D341Med (cell line): ENCODE data around the gene C3orf70.

Source experiments
- DNase-seq: peaks from one replicate; pipeline ENCODE4 v3.0.0; 2012; ENCODE audit warnings: low spot score

C3orf70 gene, protein sequence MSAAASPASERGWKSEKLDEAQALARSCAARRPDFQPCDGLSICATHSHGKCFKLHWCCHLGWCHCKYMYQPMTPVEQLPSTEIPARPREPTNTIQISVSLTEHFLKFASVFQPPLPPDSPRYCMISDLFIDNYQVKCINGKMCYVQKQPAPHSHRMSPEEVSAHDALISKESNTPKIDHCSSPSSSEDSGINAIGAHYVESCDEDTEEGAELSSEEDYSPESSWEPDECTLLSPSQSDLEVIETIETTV

DNA sequence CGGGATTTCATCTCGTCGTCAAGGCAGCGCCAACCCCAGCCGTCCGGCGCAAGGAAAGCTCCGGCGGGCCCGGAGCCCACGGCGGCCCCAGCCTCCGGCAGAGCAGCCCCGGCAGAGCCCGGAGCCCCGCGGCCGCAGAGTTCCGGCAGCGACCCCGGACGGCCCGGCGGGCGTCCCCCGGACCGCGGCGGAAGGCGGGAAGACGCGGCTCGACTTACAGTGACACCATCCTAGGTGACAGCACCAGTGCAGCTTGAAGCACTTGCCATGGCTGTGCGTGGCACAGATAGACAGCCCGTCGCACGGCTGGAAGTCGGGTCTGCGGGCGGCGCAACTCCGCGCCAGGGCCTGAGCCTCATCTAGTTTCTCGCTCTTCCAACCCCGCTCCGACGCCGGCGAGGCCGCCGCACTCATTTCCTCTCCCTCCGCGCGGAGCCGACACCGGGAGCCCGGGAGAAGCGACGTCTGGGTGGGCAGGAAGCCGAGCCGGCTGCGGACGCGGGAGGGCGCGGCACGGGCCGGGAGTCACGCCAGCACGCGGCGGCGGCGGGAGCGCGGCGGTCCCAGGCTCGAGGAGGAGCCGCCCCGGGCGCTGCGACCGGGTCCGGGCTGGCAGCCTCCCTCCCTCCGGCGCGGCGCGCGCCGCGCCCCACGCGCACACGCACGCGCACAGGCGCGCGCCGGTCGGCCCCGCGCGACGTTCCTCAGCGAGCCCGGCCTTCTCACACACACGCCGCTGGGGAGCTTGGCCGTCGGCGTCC is at the start of gene C3orf70:
C3orf70 (minus strand) TSS at position 651 of the 761 bp plus-strand sequence; CDS start at position 414, 237 bp downstream.
- peak; percentile 92 for DNase-seq

DNA sequence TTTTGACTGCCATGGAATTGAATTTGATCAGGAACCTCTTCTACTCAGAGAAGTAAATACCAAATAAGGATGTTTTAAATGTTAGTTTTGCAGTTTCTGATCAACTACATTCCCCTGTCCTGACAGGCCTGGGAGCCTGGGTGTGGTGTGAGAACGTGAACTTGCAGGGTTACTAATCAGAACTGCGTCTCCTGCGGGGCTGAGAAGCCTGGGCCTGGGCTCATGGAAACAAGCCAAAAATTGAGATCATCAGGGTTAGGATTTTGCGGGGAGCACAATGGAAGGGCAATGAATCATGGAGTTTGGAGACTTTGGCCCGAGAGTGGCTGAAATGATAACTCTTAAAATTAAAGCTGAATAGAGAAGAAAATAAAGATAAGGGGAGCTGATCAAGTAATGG is 47.8 kb upstream of the C3orf70 start:
- DNase-seq: no peak

DNA sequence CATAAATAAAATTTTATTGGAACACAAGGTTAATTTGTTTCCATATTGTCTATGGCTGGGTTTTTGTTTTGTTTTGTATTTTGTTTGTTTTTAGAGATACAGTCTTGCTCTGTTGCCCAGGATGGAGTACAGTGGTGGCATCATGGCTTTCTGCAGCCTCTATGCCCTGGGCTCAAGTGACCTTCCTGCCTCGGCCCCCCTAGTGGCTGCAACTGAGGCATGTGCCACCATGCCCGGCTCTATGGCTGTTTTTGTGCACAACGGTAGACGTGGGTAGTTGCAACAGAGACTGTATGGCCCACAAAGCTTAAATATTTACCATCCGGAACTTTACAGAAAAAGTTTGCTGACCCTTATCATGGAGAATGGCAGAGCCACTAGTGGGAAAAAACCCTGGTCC is 46.8 kb upstream of the C3orf70 start:
- no peak for DNase-seq

DNA sequence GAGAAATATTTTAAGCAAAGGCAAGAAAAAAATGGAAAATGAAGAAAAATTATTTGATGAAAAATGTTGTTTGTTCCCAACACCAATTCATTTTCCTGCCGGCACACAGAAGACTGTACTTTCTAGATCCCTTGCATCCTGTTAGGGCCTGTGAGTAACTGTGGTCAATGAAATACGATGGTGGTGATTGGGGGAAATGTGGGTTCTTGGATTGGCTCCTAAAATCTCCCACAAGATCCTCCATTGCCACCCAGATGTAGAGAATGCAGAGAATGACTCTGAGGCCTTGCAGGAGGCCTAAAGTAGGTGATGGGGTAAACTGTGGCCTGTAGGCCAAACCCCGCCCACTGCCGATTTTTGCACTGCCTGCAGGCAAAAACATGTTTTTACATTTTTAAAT is 46.3 kb upstream of the C3orf70 start:
- DNase-seq: no peak

DNA sequence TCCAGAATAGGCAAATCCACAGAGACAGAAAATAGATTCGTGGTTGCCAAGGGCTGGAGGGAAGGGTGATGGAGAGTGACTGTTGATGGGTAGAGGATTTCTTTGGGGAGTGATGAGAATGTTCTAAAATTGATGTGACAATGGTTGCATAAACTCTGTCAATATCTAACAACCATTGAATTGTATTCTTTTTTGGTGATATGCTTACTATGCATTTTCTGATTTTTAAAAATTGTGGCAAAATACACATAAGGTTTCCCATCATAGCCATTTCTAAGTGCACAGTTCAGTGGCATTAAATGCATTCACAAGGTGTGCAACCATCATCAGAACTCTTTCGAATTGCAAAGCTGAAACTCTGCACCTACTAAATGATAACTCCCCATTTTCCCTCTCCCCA is 44.2 kb upstream of the C3orf70 start:
- no peak for DNase-seq

DNA sequence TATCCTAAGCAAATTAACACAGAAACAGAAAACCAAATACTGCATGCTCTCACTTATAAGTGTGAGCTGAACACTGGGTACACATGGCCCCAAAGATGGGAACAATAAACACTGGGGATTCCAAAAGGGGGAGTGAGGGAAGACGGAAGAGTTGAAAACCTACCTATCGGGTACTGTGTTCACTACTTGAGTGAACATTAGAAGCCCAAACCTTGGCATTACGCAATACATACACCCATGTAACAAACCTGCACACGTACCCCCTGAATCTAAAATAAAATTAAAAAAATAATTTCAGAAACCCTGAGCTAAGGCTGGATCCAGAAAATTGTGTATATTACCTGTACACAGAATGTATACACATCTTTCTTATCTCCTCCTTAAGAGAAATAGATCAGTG is 42.8 kb upstream of the C3orf70 start:
- DNase-seq: no peak

DNA sequence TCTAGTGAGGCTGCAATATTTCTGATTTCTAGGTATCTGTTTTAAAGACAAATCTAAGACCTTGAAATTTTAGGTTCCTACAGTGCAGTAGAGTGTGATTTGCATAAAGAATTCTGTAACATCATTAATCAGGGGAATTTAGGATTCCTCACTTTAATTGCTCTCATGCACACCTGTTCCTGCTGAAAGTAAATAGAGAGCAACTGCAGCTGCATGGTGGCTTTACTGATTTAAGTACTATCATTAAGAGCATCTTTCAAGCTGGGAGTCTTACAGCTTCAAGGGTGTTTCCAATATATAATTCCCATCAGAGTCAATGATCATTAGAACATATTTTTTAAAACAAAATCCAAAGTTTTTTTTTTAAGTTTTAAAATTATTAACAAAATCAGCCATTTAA is 36.0 kb upstream of the C3orf70 start:
- no peak for DNase-seq

DNA sequence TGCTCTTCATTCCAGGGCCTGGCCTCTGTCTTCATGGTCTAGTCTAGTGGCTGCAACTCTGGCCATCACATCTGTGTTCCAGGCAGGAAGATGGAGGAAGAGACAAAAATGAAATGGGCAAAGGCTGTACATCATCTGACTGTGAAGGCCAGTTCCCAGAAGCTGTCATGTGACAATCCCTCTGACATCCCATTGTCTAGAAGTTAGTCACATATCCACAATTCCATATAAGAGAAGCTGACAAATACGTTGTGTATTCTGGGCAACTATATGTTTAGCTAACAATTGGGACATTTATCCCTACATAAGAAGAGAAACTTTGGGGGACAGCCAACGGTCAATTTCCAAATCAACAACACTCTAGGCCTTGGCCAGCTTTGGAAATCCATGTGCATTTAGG is 34.5 kb upstream of the C3orf70 start:
- DNase-seq: no peak

DNA sequence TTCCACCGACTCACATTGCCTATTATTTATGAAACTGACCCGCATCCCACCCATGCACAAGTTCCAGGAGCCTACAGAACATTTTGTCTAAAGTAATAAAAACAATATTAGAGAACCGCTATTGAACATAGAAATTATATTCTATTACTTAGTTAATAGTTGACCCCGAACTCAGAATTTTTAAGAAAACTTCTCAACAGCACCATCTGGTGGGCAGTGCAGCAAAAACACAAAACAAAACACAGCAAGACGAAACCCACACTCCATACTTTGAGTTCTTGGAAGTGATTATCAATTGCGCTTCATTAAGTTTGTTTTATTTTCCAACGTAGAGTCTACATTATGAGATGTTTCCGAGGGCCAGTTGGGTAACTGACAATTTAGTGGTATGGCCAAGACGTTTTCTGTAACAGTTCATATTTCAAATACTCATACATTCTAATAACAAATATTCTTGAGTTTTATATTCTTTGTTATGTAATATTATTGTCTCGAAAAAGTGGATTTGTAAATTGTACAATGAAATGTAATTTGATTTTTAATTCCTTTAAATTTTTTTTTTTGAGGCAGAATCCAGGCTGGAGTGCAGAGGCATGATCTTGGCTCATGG is 24.0 kb upstream of the C3orf70 start:
- peak; percentile 62 for DNase-seq

DNA sequence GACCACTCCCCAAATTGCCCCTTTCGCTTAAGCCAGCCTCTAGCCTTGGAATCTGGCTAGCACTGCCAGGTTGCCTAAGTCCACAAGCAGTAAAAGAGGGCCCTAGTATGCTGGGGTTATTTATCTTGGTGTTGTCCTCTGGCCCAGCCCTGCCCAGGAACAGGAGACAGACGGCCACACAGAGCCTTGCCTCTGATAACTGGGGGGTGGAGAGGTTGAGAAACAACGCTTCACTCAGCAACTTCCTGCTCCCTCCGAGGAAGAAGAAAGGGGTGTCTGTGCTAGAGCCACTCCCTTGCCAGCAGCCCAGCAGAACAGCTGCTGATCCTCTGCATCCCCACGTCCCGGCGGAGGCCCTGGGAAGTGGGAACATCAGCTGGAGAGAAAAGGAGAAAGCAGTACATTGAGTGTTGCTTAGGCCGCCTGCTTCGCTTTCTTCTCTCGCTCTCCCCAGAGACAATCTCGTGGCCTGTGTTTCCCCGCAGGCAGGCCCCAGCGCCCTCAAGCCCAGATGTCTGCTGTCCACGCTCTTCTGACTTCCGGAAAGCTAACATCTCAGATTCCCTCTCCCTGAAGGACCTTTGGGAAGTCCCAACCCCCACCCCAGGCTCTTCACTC is 22.6 kb upstream of the C3orf70 start:
- peak; percentile 39 for DNase-seq

DNA sequence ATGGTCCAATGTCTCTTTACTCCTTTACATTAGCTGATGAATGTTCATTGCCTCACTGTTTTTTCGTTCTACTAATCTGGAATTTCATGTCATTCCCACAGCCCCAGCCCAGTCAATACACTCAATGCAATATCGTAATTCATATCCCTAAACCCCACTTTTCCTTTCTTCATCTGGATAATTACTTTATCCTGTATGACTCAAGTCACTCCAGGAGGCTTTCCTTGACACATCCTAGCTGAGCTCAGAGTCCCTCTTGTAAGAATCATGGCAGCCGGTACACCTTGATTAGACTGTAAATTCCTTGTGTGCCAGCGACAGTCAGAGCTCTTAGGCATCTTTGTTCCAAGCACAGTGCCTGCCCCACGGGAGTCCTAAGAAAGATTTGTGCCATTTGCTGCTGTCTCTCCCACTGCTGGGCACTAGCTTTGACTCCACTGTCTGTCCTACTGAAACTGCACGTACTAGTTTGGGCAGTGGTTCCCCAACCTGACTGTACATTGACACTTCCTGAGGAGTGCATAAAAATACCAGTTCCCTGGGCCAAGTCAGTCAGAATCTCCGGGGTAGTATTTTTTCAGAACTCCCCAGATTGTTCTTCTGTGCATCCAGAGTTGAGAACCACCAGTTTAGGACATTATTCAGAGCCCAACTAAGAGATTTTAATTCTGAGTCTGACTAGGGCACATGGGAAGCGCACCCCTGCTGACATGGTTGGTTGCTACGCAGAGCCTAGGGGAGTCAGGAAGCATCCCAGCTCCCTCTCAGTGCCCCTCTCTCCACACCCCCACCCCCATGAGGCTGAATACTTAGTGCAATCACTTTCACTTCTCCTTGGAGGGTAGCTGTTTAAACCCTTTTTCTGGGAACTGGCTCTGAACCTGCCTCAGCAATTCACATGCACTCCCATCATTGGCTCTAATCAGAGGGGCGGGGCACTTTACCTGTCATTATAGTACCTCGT is 19.5 kb upstream of the C3orf70 start:
- DNase-seq: no peak

DNA sequence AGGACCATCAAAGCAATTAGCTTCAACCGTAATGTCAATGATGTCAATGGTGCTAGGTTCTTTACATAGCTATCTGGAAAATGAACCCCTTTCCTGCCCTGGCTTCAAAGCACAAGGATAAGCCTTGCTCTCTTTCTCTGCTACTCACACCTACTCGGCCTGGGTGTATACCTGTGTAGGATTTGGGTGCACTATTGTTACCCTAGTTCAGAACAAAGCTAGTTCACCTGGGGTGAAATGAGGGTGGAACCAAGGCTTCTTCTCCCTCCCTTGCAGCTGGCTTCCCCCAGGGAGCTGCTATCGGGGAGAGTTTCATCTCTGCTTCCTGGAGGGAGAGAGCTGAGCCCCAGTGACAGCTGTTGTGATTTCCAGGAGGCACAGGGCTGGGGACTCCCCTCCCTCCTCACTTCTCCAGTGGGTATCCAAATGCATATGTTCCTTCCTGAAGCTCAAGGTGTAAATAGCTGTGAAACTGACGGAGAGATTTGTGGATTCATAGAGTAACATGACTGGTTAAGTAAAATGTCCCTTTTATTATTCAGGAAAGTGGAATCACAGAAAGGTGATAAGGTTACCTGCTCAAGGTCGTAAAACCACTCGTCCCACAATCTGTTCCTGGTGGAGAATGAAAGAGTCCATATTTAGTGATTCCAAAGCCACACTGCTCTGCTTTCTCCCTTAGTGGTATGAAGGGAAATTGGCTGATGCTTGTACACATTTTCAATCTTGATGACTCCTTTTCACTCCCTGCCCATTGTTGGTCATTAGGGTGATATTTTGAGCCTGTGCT is 11.8 kb upstream of the C3orf70 start:
- DNase-seq: peak; percentile 68

DNA sequence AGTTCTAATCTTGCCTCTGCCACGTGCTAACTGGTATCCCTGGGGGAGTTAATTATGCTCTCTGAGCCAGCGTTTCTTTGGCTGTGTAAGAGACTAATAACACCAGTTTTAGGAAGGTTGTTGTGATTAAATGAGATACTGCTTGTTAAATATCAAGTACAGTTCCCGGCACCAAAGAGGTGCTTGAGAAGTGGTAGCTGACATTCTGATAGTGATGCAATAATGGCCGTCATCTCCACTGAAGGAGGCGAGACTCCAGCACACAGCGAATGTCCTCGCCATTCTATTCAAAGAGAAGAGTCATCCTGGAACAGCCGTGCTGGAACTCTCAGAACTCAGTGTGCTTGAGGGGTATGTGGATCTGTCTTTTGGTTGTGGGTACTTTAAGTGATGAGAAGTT is 9.8 kb upstream of the C3orf70 start:
- no peak for DNase-seq

DNA sequence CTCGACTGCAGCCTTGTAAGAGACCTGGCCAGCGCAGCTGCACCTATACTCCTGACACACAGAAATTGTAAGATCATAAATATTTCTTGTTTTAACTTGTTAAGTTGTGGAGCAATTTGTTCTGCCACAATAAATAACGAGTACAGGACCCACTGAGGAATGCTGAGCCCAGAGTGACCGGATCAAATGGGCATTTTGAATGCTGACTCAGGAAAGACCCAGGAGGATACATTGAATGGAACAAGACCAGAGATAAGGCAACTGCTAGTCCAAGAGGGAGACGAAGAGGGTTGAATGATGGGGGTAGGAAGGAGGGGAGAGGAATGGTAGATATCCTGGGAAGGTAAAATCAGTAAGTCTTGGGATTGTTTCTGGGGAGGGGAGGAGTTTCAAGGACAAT is 8.9 kb upstream of the C3orf70 start:
- no peak for DNase-seq

DNA sequence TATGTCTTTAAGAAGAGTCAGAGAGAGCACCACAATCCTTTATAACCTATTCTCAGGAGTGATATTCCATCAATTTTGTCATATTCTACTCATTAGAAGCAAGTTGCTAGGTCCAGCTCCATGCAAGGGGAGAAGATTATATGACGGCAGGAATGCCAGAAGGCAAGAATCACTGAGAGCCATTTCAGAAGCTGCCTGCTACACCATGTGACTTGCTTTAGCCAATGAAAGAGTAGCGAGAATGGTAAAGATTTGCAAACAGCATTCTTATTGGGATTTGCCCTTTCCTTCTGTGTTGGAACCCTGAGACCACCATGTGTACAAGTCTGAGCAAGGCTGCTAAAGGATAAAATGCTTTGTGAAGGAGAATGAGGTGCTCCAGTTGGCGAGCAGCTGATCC is 4.5 kb upstream of the C3orf70 start:
- no peak for DNase-seq

DNA sequence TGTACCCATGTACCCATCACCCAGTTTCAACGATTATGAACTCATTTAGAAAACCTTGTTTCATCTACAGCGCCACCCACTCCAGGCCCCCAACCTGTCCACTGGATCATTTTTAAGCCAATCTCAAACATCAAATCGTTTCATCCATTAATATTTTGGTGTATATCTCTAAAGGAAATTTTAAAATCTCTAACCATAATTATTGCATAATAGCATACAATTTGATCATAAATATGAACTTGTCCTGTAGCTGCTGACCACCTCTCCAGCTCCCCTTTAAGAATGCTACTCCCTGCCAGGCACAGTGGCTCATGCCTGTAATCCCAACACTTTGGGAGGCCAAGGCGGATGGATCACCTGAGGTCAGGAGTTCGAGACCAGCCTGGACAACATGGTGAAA is 2.8 kb upstream of the C3orf70 start:
- no peak for DNase-seq

DNA sequence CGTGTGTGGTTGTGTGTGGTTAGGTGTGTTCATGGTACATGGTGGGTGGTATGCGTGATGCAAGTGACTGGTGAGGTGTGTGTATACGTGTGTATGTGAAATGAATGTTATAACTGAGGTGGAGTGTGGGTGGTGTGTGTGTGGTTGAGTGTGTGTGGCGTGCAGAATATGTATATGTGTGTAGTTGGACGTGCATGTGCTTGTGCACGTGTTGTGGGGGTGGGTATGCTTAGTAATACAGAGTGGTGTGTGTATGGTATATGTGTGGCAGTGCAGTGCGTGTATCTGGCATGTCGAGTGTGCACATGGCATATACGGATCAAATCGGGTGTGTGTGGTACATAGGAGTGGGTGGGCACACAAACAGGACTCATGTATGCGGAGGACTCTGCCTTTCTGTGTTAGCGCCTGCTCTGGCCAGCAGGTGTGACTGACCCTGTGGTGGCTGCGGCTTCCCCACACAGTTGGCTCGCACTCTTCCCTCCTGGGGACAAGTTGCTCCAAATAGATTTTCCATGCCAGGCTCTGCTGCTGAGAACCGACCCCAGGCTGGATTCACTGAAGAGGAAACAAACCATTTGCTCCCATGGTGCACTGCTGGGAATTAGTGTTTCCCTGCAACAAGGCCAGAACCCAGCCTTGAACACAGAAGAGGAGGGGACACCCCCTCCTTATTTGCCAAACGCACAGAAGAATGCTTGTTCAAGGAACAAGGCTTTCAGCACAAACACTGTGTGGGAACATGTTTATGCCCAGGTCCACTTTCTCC is 1.2 kb upstream of the C3orf70 start:
- DNase-seq: no peak

DNA sequence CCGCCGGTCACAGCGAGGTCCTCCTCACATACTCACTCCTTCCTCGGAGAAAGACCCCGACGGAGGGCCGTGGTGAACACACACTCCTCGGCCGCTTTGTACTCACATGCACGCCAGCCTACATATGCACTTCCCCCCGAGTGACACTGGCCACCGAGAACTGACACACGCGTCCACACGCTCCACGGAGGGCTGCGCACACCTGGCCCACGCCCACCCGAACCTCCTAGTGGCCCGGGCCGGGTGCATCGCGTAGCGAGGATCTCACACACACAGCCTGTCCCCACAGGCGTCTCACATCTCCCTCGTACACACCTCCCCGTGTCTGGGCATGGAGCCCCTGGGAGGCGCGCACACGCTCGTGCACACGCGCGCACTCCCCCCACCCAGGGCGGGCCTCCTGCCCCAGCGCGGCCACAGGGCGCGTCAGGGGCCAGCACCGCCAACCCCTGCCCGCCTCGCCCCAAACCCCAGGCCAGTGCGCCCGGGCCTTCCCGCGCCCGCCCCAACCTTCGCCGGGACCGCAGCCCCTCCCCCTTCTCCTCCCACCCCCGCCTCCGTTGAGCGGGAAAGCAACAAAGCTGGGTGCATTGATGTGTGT is 411 bp upstream of the C3orf70 start:
- no peak for DNase-seq

DNA sequence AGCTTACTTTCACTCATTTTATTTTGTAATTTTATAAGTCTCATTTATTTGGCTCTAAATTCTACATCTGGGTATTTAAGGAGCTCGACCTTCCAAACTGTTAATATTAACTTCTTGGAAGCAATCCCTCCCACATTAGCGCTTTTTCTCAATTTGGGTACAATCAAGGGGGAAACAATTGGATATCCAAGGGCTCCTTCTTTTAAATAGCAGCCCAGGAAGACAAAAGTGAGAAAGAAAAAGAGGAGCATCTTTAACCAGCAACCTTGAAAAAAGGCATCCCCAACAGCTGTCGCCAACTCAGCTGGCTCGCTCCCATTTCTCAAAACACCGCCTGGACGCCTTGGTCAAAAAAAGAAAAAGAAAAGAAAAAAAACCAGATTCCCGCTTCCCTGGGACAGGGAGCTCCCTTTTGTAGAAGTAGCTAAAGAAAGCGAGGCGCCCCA is 873 bp downstream of the C3orf70 start:
- no peak for DNase-seq
